SU-DHL-6 (cell line): ENCODE results near the gene EDRF1.

Experiments used
- H2AFZ ChIP-seq: fragments of 200-600 bp; sonication (generic); 2 replicates; pipeline ENCODE4 v1.6.1; 2014; ENCODE audit warnings: low read depth, mild to moderate bottlenecking, moderate library complexity, mixed read lengths, antibody characterized with exemption, low read length; ENCODE audit not compliant: severe bottlenecking
- H3F3A ChIP-seq: fragments of 200-600 bp; shearing (Covaris generic); 2 replicates; pipeline ENCODE4 v1.6.0; 2016; ENCODE audit warnings: antibody characterized with exemption, mild to moderate bottlenecking; ENCODE audit not compliant: insufficient read depth
- H3K27ac ChIP-seq: fragments of 200-600 bp; sonication (generic); 2 replicates; pipeline ENCODE4 v1.5.1; 2016; ENCODE audit warnings: low read depth, mild to moderate bottlenecking, low read length, moderate library complexity, mixed read lengths
- H3K27me3 ChIP-seq: fragments of 200-600 bp; sonication (generic), shearing (Covaris generic); 2 replicates; pipeline ENCODE4 v1.6.0; 2014; ENCODE audit warnings: mild to moderate bottlenecking, low read length
- H3K36me3 ChIP-seq: fragments of 200-600 bp; sonication (generic); 2 replicates; pipeline ENCODE4 v1.6.1; 2014; ENCODE audit warnings: mild to moderate bottlenecking, low read length, mixed read lengths
- H3K4me2 ChIP-seq: fragments of 300-600, 200-600 bp; shearing (Covaris generic), sonication (generic); 2 replicates; pipeline ENCODE4 v1.6.0; 2014; ENCODE audit warnings: low read length, low read depth, mild to moderate bottlenecking; ENCODE audit not compliant: poor library complexity, severe bottlenecking
- H3K4me3 ChIP-seq: fragments of 200-600 bp; sonication (generic); 2 replicates; pipeline ENCODE4 v1.5.1; 2014; ENCODE audit warnings: antibody characterized with exemption, low read length, mild to moderate bottlenecking, mixed read lengths; ENCODE audit not compliant: insufficient read depth, poor library complexity, severe bottlenecking
- H3K79me2 ChIP-seq: fragments of 200-600 bp; sonication (generic); 2 replicates; pipeline ENCODE4 v1.6.1; 2014; ENCODE audit warnings: mild to moderate bottlenecking, low read length, moderate library complexity; ENCODE audit not compliant: insufficient read depth
- H3K9ac ChIP-seq: fragments of 200-600 bp; sonication (generic); 2 replicates; pipeline ENCODE4 v1.7.0; 2014; ENCODE audit warnings: mild to moderate bottlenecking, low read length
- H3K9me2 ChIP-seq: fragments of 200-600 bp; sonication (generic); replicated peaks from 2 replicates; pipeline ENCODE4 v1.6.1; 2014; ENCODE audit warnings: low read length; ENCODE audit not compliant: insufficient read depth
- H3K9me3 ChIP-seq: fragments of 200-600 bp; sonication (generic); 2 replicates; pipeline ENCODE4 v1.6.1; 2014; ENCODE audit warnings: low read length, mixed read lengths; ENCODE audit not compliant: insufficient read depth
- H4K20me1 ChIP-seq: fragments of 200-600 bp; sonication (generic); 2 replicates; pipeline ENCODE4 v1.6.1; 2014; ENCODE audit warnings: low read depth, mild to moderate bottlenecking, antibody characterized with exemption, low read length, moderate library complexity, mixed read lengths
- EZH2phosphoT487 ChIP-seq: fragments of 200-600 bp; sonication (generic), shearing (Covaris generic); conservative IDR thresholded peaks from 2 replicates; pipeline ENCODE4 v1.6.1; 2018; ENCODE audit warnings: mild to moderate bottlenecking, antibody characterized with exemption, low read length, moderate library complexity, mixed read lengths
- TF ChIP-seq, protein P1 (sequence below): fragments of 200-600 bp; sonication (generic); IDR thresholded peaks from one replicate; pipeline ENCODE4 v1.5.1; 2017; ENCODE audit warnings: antibody characterized with exemption, mild to moderate bottlenecking, low read length, moderate library complexity; ENCODE audit not compliant: insufficient read depth, poor library complexity, severe bottlenecking

The EDRF1 gene

GRCh38 chr10:125772112-125772863 is 52.8 kb downstream of the EDRF1 start:
- Histone ChIP-seq H3K4me3 (no peak overlapping the region), H3K9me3 (no peaks in the 10 kb centered on the region), H4K20me1 (no peaks in the 10 kb centered on the region), H3K9me2 (no peaks in the 10 kb centered on the region), H3K9ac (no peak overlapping the region), H3F3A (no peaks in the 10 kb centered on the region), H3K36me3 (no peaks in the 10 kb centered on the region), H3K27ac (no peak overlapping the region), H3K4me2 (no peak overlapping the region), H3K27me3 (no peaks in the 10 kb centered on the region), H3K79me2 (no peaks in the 10 kb centered on the region), H2AFZ (no peak overlapping the region)
- no peak for TF ChIP-seq EZH2phosphoT487
- TF ChIP-seq, protein P1, sequence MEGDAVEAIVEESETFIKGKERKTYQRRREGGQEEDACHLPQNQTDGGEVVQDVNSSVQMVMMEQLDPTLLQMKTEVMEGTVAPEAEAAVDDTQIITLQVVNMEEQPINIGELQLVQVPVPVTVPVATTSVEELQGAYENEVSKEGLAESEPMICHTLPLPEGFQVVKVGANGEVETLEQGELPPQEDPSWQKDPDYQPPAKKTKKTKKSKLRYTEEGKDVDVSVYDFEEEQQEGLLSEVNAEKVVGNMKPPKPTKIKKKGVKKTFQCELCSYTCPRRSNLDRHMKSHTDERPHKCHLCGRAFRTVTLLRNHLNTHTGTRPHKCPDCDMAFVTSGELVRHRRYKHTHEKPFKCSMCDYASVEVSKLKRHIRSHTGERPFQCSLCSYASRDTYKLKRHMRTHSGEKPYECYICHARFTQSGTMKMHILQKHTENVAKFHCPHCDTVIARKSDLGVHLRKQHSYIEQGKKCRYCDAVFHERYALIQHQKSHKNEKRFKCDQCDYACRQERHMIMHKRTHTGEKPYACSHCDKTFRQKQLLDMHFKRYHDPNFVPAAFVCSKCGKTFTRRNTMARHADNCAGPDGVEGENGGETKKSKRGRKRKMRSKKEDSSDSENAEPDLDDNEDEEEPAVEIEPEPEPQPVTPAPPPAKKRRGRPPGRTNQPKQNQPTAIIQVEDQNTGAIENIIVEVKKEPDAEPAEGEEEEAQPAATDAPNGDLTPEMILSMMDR: no peak

- H3K4me3 ChIP-seq: no peak overlapping the region
- no peaks in the 10 kb centered on the region for H3K79me2 ChIP-seq
- TF ChIP-seq, protein P1: no peak
- TF ChIP-seq EZH2phosphoT487: no peak
- H3F3A ChIP-seq: no peaks in the 10 kb centered on the region
- H4K20me1 ChIP-seq: no peaks in the 10 kb centered on the region
- H3K4me2 ChIP-seq: no peak overlapping the region
- no peak overlapping the region for H3K9ac ChIP-seq
- H3K9me3 ChIP-seq: no peaks in the 10 kb centered on the region
- no peak overlapping the region for H2AFZ ChIP-seq
- no peaks in the 10 kb centered on the region for H3K27me3 ChIP-seq
- H3K36me3 ChIP-seq: no peaks in the 10 kb centered on the region
- no peaks in the 10 kb centered on the region for H3K9me2 ChIP-seq
- H3K27ac ChIP-seq: no peak overlapping the region
Measured at GRCh38 chr10:125772864-125773180, 53.3 kb downstream of the EDRF1 start.

- Histone ChIP-seq H3K27ac (no peak overlapping the region), H3K9ac (no peak overlapping the region), H3K4me3 (no peak overlapping the region), H3K9me2 (no peaks in the 10 kb centered on the region), H3K27me3 (no peaks in the 10 kb centered on the region), H3K36me3 (no peaks in the 10 kb centered on the region), H4K20me1 (no peaks in the 10 kb centered on the region), H3K4me2 (no peak overlapping the region), H3K79me2 (no peaks in the 10 kb centered on the region), H3F3A (no peaks in the 10 kb centered on the region), H2AFZ (no peak overlapping the region), H3K9me3 (no peaks in the 10 kb centered on the region)
- no peak for TF ChIP-seq EZH2phosphoT487
- TF ChIP-seq, protein P1: no peak
Measured at GRCh38 chr10:125773687-125774543, 54.4 kb downstream of the EDRF1 start.
